ENCODE results near the gene GAMT. TPM values are rescaled to one million over a fixed set of nuclear protein-coding genes. Genes with fewer than 3 reads are reported as not detected.

Gene GAMT
- total RNA-seq, 2 donors from 2014 or later: 4.9 to 11.2 TPM

- peaks cover 89% of the 10 kb centered on the region for H3K36me3 Mint-ChIP-seq (ENCODE audit: low read depth)
- H3K9me3 Mint-ChIP-seq: no peaks in the 10 kb centered on the region
- H3K27me3 Mint-ChIP-seq: no peaks in the 10 kb centered on the region
- H3K4me1 Mint-ChIP-seq: peaks cover 16% of the 10 kb centered on the region
- no peak for ATAC-seq (replicated peaks)
- peak overlapping the region; percentile 5 for H3K4me3 Mint-ChIP-seq
- H3K27ac Mint-ChIP-seq: no peak overlapping the region
These were observed 16.5 kb upstream of the GAMT start for GRCh38 chr19:1417681-1418495.

- Mint-ChIP-seq H3K9me3 (no peaks in the 10 kb centered on the region), H3K27ac (no peak overlapping the region)
- no peak for ATAC-seq (replicated peaks)
These were observed 15.8 kb upstream of the GAMT start for GRCh38 chr19:1417145-1417544.

GRCh38 chr19:1416014-1416841 is 14.9 kb upstream of the GAMT start:
- Mint-ChIP-seq H3K9me3 (no peaks in the 10 kb centered on the region), H3K27me3 (no peaks in the 10 kb centered on the region), H3K36me3 (ENCODE audit: low read depth) (peaks cover 87% of the 10 kb centered on the region), H3K4me1 (peaks cover 20% of the 10 kb centered on the region), H3K4me3 (peak overlapping the region; percentile 82), H3K27ac (peak overlapping the region; percentile 87)
- ATAC-seq (replicated peaks): no peak

More at GRCh38 chr19:1417145-1417544, 15.8 kb upstream of the GAMT start:
- H3K27me3 Mint-ChIP-seq: no peaks in the 10 kb centered on the region
- H3K4me1 Mint-ChIP-seq: peaks cover 16% of the 10 kb centered on the region
- peaks cover 89% of the 10 kb centered on the region for H3K36me3 Mint-ChIP-seq (ENCODE audit: low read depth)
- H3K4me3 Mint-ChIP-seq: peak overlapping the region; percentile 5

- peak overlapping the region; percentile 53 for H3K4me3 Mint-ChIP-seq
These were observed 11.9 kb upstream of the GAMT start for GRCh38 chr19:1412995-1413800.

GRCh38 chr19:1412323-1412923 is 11.1 kb upstream of the GAMT start:
- no peaks in the 10 kb centered on the region for H3K9me3 Mint-ChIP-seq
- peaks cover 42% of the 10 kb centered on the region for H3K4me1 Mint-ChIP-seq
- H3K27ac Mint-ChIP-seq: peak overlapping the region; percentile 90
- no peak for ATAC-seq (replicated peaks)
- H3K36me3 Mint-ChIP-seq (ENCODE audit: low read depth): peaks cover 76% of the 10 kb centered on the region
- H3K4me3 Mint-ChIP-seq: peak overlapping the region; percentile 95
- no peaks in the 10 kb centered on the region for H3K27me3 Mint-ChIP-seq

More at GRCh38 chr19:1412995-1413800, 11.9 kb upstream of the GAMT start:
- Mint-ChIP-seq H3K27me3 (no peaks in the 10 kb centered on the region), H3K27ac (peak overlapping the region; percentile 90), H3K36me3 (ENCODE audit: low read depth) (peaks cover 84% of the 10 kb centered on the region), H3K4me1 (peaks cover 42% of the 10 kb centered on the region), H3K9me3 (no peaks in the 10 kb centered on the region)
- peak; percentile 30 for ATAC-seq (replicated peaks)

GRCh38 chr19:1411255-1412191 is 10.2 kb upstream of the GAMT start:
- peaks cover 42% of the 10 kb centered on the region for H3K4me1 Mint-ChIP-seq
- peak overlapping the region; percentile 90 for H3K27ac Mint-ChIP-seq
- peaks cover 67% of the 10 kb centered on the region for H3K36me3 Mint-ChIP-seq (ENCODE audit: low read depth)

GRCh38 chr19:1410789-1411188 is 9.4 kb upstream of the GAMT start:
- H3K4me3 Mint-ChIP-seq: peak overlapping the region; percentile 95
- peaks cover 40% of the 10 kb centered on the region for H3K4me1 Mint-ChIP-seq
- peaks cover 60% of the 10 kb centered on the region for H3K36me3 Mint-ChIP-seq (ENCODE audit: low read depth)
- no peaks in the 10 kb centered on the region for H3K27me3 Mint-ChIP-seq
- no peaks in the 10 kb centered on the region for H3K9me3 Mint-ChIP-seq
- no peak for ATAC-seq (replicated peaks)
- peak overlapping the region; percentile 90 for H3K27ac Mint-ChIP-seq

More at GRCh38 chr19:1411255-1412191, 10.2 kb upstream of the GAMT start:
- Mint-ChIP-seq H3K27me3 (no peaks in the 10 kb centered on the region), H3K4me3 (peak overlapping the region; percentile 95), H3K9me3 (no peaks in the 10 kb centered on the region)
- no peak for ATAC-seq (replicated peaks)

- Mint-ChIP-seq H3K27me3 (no peaks in the 10 kb centered on the region), H3K9me3 (no peaks in the 10 kb centered on the region), H3K27ac (peak overlapping the region; percentile 90), H3K4me1 (peaks cover 35% of the 10 kb centered on the region), H3K36me3 (ENCODE audit: low read depth) (peaks cover 55% of the 10 kb centered on the region), H3K4me3 (peak overlapping the region; percentile 95)
- peak; percentile 7 for ATAC-seq (replicated peaks)
These were observed 8.9 kb upstream of the GAMT start for GRCh38 chr19:1410136-1410786.

GRCh38 chr19:1409204-1410005 is 8.1 kb upstream of the GAMT start:
- ATAC-seq (replicated peaks): no peak
- H3K36me3 Mint-ChIP-seq (ENCODE audit: low read depth): peaks cover 49% of the 10 kb centered on the region
- H3K27me3 Mint-ChIP-seq: no peaks in the 10 kb centered on the region
- peak overlapping the region; percentile 90 for H3K27ac Mint-ChIP-seq
- no peaks in the 10 kb centered on the region for H3K9me3 Mint-ChIP-seq
- H3K4me1 Mint-ChIP-seq: peaks cover 31% of the 10 kb centered on the region
- H3K4me3 Mint-ChIP-seq: peak overlapping the region; percentile 95

- peak; percentile 5 for ATAC-seq (replicated peaks)
- Mint-ChIP-seq H3K36me3 (ENCODE audit: low read depth) (peaks cover 47% of the 10 kb centered on the region), H3K4me3 (peak overlapping the region; percentile 95), H3K27me3 (no peaks in the 10 kb centered on the region), H3K9me3 (no peaks in the 10 kb centered on the region), H3K27ac (peak overlapping the region; percentile 90), H3K4me1 (peaks cover 31% of the 10 kb centered on the region)
These were observed 7.2 kb upstream of the GAMT start for GRCh38 chr19:1408300-1409203.

GRCh38 chr19:1407528-1408299 is 6.4 kb upstream of the GAMT start, which contains the start of gene DAZAP1:
DAZAP1 (plus strand) TSS chr19:1407586; CDS start chr19:1407774, 188 bp downstream.
- H3K4me3 Mint-ChIP-seq: peak within 1 kb of the TSS; percentile 95

More at GRCh38 chr19:1407528-1408299, 6.4 kb upstream of the GAMT start, which contains the start of gene DAZAP1:
- H3K9me3 Mint-ChIP-seq: no peaks in the 10 kb centered on the region
- H3K4me1 Mint-ChIP-seq: peaks cover 26% of the 10 kb centered on the region
- peak within 1 kb of the TSS; percentile 90 for H3K27ac Mint-ChIP-seq
- H3K27me3 Mint-ChIP-seq: peaks cover 2% of the 10 kb centered on the region
- peak; percentile 23 for ATAC-seq (replicated peaks)
- H3K36me3 Mint-ChIP-seq (ENCODE audit: low read depth): peaks cover 38% of the 10 kb centered on the region
